ENCODE results near the gene CLDN5.
A peak's percentile ranks its signal among the peaks of the same experiment; 100 is the strongest.

Gene CLDN5

GRCh38 chr22:19503869-19504268, 20.3 kb downstream of the CLDN5 start:
- no peak for DNase-seq (ENCODE audit: low spot score)

- no peak for DNase-seq (ENCODE audit: low spot score)
Observed at GRCh38 chr22:19503367-19503766, 20.8 kb downstream of the CLDN5 start.

- DNase-seq (ENCODE audit: low spot score): no peak
Observed at GRCh38 chr22:19501897-19502447, 22.2 kb downstream of the CLDN5 start.

GRCh38 chr22:19499880-19500242, 24.3 kb downstream of the CLDN5 start:
- no peak for DNase-seq (ENCODE audit: low spot score)

- DNase-seq (ENCODE audit: low spot score): no peak
Observed at GRCh38 chr22:19499236-19499879, 24.9 kb downstream of the CLDN5 start.

GRCh38 chr22:19498866-19499190, 25.4 kb downstream of the CLDN5 start:
- no peak for DNase-seq (ENCODE audit: low spot score)

- DNase-seq (ENCODE audit: low spot score): no peak
Observed at GRCh38 chr22:19498154-19498865, 25.9 kb downstream of the CLDN5 start.

GRCh38 chr22:19497245-19497644, 27.0 kb downstream of the CLDN5 start:
- DNase-seq (ENCODE audit: low spot score): no peak

- no peak for DNase-seq (ENCODE audit: low spot score)
Observed at GRCh38 chr22:19496324-19496630, 27.9 kb downstream of the CLDN5 start.

- DNase-seq (ENCODE audit: low spot score): no peak
Observed at GRCh38 chr22:19495562-19496323, 28.5 kb downstream of the CLDN5 start.

- no peak for DNase-seq (ENCODE audit: low spot score)
Observed at GRCh38 chr22:19494676-19495173, 29.5 kb downstream of the CLDN5 start.

GRCh38 chr22:19494001-19494560, 30.1 kb downstream of the CLDN5 start:
- DNase-seq (ENCODE audit: low spot score): no peak

GRCh38 chr22:19492504-19493174, 31.6 kb downstream of the CLDN5 start:
- DNase-seq (ENCODE audit: low spot score): no peak

GRCh38 chr22:19490628-19491230, 33.5 kb downstream of the CLDN5 start:
- DNase-seq (ENCODE audit: low spot score): no peak

GRCh38 chr22:19488884-19489843, 35.0 kb downstream of the CLDN5 start:
- peak; percentile 12 for DNase-seq (ENCODE audit: low spot score)

GRCh38 chr22:19488285-19488684, 35.9 kb downstream of the CLDN5 start:
- DNase-seq (ENCODE audit: low spot score): no peak

- DNase-seq (ENCODE audit: low spot score): no peak
Observed at GRCh38 chr22:19483481-19484244, 40.5 kb downstream of the CLDN5 start.

- DNase-seq (ENCODE audit: low spot score): no peak
Observed at GRCh38 chr22:19482297-19482696, 41.9 kb downstream of the CLDN5 start.

- DNase-seq (ENCODE audit: low spot score): no peak
Observed at GRCh38 chr22:19480789-19481188, 43.4 kb downstream of the CLDN5 start.

- no peak for DNase-seq (ENCODE audit: low spot score)
Observed at GRCh38 chr22:19480173-19480568, 44.0 kb downstream of the CLDN5 start.
